ENCODE data around the gene KIAA0319L.

GRCh38 chr1:35557611-35558373 is 589 bp upstream of the KIAA0319L start, which contains the start of gene NCDN:
- no peak for TF ChIP-seq POLR2A (IDR thresholded peaks at IDR 0.05)
- TF ChIP-seq, protein P1, sequence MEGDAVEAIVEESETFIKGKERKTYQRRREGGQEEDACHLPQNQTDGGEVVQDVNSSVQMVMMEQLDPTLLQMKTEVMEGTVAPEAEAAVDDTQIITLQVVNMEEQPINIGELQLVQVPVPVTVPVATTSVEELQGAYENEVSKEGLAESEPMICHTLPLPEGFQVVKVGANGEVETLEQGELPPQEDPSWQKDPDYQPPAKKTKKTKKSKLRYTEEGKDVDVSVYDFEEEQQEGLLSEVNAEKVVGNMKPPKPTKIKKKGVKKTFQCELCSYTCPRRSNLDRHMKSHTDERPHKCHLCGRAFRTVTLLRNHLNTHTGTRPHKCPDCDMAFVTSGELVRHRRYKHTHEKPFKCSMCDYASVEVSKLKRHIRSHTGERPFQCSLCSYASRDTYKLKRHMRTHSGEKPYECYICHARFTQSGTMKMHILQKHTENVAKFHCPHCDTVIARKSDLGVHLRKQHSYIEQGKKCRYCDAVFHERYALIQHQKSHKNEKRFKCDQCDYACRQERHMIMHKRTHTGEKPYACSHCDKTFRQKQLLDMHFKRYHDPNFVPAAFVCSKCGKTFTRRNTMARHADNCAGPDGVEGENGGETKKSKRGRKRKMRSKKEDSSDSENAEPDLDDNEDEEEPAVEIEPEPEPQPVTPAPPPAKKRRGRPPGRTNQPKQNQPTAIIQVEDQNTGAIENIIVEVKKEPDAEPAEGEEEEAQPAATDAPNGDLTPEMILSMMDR (IDR thresholded peaks at IDR 0.05): no peak

Data from thyroid gland (tissue), 4 donors.